HG02623 (cell line): Measurements from ENCODE around the gene AFAP1.

ENCODE experiments used
- ATAC-seq: cut with Tn5 transposase; IDR thresholded peaks from one replicate; pipeline ENCODE4 v1.9.1; 2021; ENCODE audit warnings: moderate library complexity; ENCODE audit not compliant: unreplicated experiment

The AFAP1 gene

DNA sequence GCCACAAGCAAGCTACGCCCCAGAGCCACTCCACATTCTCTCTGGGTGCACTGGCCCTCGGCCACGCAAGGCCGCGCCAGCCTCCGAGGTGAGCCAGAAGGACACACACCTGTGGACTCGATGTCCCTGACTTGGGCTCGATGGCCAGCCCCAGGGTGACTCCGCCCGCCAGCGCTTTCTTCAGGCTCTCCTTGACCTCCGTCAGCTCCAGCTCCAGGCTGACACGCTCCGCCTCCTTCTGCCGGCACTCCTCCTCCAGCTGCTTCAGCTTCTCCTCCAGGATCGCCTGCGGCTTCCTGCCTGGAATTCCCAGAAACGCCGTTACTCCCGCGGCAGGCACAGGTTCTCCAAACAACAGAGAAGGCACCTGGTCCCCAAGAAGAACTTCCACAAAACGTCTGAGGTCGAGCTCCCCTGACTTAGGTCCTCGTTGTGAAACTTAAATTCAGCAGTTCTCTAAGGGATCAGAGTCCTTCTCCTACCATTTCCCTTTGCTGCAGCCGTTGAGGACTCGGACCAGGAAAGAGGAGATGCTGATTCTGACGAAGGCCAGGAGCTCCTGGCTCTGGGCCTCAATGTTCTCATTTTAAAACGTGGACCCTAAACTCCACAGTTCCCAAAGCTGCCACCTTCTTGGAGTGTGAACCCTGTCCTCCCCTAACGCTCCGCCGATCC, 166.8 kb downstream of the AFAP1 start:
- no peak for ATAC-seq

DNA sequence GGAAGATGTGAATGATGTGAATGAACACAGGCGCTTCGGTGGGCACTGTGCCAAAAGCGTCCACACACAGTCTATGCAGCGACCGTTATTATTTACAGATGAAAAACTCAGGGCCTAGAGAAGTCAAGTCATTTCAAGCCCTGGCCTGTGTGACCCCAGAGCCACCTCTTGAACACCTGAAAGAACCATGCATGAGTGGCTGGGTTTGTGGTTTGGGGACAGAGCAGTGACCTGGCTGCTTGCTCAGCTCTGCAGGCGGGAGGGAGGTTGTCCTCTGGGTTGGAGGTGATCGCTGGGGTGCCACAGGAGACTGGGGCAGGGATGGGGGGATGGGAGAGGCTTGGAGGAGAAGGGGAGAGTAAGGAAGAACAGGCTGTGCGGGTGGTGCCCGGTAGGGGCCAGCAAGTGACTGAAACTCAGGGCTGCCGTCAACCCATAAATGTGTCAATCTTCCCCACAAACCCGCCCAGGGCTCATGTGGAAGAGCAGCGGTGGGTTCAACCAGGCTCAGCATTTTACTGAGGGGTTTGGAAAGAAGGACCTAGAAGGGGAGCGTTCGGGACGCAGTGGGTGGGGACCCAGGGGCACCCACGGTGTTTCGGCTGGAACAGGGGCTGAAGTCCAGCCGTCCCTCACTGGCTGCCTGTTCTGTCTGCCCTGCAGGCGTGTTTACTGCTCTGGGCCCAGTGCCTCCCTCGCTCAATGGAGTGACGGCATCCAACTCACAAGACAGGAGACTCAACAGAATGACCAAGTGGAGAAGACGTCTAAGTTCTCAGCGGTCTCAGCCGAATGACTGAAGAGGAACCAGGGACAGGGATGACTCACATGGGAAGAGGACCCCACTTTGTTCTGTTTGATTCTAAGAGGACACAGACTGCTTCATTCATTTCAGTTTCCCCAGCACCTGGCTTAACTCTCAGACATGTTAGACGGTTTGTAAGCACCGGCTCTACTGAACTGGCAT, 167.8 kb downstream of the AFAP1 start:
- ATAC-seq, result peak; percentile 86

DNA sequence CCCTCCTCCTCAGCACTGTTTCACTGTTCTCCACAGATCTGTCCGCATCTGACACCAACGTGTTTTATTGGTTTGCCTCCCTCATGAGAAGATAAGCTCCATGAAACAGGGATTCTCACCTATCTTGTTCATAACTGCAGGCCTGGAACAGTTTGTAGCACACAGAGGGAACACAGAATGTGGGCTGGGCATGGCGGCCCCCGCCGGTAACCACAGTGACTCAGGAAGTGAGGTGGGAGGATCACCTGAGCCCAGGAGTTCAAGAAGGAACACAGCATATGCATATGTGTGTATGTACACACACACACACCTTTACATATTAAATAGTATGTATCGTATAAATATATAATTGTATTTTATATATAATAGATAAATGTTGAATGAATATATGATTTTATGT, 168.6 kb downstream of the AFAP1 start:
- no peak for ATAC-seq

DNA sequence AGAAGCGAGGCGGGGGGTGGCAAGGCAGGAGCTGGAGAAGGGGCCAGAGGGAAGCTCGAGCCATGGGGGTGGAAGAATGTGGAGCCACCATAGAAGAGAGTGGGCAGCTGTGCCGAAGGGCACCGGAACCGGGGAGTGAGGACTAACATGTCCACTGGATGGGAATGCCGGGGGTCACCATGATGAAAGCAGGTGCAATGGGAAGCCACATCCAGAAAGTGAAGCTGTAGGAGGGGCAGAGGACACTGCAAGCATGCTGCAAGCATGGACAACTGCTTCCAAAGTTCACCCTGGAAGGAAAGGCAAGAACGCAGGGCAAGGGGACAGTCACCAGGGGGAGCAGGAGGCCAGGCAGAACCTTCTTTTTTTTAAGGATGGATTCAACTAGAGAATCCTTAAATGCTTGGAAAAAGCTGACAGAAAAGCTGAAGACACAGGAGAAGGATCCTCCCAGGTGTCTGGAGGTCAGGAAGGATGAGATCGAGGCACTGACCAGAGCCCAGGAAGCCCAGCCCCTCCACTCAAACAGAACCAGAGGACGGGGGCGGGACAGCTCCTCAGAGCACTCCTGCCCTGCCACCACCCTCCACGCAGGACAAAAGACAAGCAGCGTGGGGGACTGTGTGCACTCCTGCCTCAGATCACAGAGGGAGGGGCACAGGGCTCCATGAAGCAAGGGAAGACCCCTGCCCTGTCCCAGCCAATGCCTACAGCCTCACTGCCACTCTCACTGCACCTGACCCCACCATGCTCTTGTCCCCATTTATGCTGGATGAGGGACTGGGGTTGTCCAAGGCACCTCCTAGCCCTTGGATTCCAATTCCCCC, 169.2 kb downstream of the AFAP1 start:
- ATAC-seq, result no peak

DNA sequence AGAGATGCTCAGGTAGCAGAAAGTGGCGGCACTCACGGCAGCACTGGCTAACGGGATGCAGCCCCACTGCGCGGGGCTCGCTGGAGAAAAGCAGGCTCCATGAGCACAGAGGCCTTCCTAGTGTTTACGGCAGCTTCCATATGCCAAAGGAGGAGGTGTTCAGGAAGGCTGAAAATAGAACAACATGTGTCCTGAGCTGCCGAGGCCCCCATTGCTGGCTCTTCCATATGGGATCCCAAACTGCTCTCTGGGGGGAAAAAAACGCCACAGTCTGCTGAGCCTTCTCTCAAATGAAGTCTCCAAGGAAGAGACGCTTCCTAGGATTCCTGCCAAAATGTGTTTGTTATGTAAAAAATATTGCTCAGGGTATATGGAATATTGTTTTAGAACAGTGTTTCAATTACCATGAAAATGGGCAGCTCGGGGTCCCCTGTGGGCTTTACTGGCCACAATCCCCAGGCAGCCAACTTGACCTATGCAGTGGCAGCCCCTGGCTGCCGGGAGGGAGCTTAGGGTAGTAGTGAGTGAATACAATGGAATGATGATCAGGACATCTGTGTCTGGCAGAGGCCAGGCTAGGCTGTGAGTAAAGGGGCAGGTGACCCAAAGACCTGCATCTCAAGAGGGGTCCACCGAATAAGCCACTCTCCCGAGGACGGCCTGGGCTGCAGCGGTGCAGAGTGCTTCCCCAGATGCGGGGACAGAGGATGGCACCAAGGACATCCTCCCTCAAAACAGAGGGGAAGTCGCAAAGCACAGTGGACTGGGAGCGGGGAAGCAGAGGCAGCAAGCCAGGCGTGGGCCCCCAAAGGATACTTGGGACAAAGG, 170.1 kb downstream of the AFAP1 start:
- no peak for ATAC-seq

DNA sequence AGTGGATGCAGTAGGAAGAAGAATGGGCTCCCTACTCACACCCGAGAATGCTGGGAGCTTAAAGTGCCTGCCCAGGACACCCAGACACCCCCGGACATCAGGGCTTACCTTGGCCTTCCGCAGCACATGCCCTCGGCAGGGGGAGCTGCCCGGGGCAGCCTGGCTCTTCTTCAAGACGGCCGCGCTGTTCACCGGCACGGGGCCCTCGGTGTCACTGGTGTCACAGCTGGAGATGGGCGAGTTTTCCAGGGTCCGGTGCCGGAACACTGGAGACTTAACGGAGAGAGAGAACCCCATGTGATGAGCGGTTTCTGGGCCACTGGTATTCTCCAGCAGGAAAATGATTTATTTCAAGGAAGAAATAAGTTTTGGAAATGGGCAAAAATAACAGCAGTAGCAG, 170.9 kb downstream of the AFAP1 start:
- no peak for ATAC-seq

DNA sequence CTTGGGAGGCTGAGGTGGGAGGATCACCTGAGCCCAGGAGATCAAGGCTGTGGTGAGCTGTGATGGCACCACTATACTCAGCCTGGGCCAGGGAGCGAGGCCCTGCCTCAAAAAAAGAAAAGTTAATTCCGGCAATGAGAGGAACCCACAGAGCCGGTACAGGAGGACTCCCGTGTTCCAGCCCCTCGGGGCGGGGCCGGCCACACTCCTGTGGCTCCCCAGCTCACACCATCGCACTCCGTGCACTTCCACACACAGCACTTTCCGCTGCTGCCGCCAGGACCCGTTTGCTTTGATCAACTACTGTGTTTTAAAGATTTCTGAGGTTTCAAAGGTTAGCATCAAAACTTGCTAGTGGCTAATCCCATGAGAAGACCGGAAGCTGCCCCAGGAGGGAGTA, 171.7 kb downstream of the AFAP1 start:
- ATAC-seq, result no peak

DNA sequence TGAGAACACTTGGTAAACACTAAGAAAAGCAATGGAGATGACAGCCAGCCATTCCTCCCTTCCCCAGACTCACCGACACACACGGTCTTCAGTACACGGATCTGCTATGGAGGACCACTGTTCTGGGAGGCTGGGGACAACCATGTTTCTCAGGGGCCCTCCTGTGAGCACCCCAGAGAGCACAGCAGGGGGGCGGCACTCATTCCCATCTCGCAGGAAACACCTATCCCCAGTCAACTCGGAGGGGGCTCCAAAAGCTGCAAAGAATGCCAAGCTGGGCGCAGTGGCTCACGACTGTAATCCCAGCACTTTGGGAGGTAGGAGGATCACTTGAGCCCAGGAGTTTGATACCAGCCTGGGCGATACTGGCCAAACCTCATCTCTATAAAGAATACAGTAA, 172.1 kb downstream of the AFAP1 start:
- ATAC-seq, result no peak

DNA sequence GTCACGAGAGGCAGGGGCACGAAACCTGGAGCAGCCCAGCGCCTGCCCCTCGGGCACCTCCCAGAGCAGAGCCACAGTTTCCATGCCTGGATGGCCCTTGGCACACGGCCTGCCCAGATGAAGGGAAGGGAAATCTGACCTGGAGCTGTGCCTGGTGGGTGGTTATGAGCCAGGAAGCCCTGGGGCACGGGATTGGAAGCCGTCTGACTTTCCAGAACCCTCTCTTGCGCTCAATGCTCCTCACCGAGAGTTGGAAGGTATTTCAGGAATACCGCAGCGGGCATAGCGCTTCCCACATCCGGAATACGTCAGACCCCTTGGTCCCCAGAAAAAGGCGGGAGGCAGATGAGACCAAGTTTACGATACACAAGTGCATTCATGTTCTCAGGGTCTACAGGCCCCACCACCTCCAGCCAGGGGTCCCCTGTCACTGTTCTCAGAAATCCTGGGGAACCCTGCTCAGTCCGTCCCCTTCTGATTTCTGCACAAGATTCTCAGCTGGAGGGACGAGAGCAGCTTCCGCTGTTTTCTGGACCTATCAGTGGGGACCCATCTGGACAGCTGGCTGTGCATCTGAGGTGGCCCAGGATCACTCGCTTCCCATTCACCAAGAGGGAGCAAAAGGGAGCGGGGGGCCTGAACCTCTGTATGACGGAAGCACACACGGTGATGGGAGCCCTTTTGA, 172.9 kb downstream of the AFAP1 start:
- no peak for ATAC-seq

DNA sequence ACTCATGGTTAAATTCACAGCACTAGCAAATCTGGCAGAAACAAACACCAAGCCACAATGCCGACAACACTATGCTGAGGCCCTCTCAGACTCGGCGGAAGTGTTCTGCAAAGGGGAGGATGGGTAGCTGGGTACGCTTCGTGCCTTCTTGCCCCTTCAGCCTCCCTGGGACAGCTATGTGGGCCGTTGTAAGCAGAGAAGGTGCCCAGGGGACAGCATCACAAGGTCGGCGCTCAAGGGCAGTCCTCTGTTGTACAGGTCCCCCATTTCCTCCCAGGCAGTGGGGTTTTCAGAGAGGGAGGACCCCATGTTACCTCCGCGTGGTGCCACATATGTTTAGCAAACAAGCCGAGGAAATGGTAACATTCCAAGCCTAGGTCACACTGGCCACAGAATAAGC, 173.6 kb downstream of the AFAP1 start:
- ATAC-seq, result no peak

DNA sequence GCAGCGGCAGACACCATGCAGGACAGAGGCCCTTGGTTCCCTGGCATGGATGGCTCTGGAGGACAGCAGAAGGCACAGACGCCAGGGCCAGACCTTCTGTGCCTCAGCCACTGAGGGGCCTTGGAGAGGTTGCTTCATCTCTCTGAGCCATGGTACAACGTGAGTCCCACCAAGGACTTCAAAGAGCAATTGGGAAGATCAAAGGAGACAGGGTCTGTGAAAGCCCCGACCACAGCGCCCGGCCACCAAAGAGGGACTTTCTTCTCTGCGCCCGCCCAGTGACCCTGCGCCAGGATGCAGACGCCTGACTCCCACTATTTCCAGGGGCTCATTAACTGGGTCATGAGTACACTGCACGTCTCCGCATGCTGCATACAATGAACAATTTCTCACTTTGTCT, 174.0 kb downstream of the AFAP1 start:
- no peak for ATAC-seq

DNA sequence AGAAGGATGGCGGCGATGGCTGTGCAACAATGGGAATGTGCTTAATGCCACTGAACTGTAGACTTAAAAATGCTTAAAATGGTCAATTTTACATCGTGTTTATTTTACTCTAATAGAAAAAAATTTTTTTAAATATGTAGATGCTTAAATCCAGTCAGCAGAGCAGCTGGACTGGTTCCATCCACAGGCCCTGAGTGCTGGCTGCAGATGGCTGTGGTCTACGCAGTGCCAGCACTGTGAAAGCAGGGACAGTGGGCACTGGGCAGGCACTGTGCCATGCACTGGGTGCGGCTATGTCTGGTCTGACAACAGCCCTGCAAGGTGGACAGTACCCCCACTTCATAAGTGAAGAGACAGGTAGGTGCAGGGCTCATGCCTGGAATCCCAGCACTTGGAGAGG, 175.2 kb downstream of the AFAP1 start:
- ATAC-seq, result no peak

DNA sequence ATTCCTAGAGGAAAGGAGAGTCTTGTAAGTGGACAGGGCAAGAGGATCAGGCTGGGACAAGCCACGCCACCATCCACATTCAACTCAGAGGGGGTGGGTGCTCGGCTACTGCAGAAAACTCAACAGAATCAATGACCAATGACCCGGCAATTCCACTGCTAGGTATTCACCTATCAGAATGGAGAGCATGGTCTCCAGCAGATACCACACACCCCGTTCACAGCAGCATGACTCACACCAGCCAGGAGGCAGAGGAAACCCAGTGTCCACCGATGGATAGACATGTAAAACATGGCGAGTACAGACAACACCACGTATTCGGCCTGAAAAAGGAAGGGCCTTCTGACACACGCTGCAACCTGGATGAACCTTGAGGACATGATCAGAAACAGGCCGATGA, 175.9 kb downstream of the AFAP1 start:
- ATAC-seq, result no peak

DNA sequence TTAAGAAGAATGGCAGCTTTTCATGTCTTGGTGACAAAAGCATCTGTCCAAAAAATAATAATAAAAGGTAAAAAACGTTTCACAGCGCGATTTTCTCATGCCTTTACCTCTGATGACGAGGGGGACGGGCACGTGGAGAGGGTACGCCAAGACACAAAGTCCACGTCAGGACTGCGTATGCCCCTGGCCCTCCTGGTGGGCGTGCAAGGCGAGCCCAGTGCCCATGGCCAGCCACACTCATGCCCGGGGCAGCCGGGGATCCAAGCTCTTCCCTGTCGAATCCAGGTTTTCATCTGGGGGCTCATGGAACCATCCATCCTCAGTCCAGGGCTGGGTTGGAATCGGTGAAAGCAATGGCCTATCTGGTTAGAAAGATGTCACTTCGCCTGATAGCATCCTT, 176.6 kb downstream of the AFAP1 start:
- no peak for ATAC-seq

DNA sequence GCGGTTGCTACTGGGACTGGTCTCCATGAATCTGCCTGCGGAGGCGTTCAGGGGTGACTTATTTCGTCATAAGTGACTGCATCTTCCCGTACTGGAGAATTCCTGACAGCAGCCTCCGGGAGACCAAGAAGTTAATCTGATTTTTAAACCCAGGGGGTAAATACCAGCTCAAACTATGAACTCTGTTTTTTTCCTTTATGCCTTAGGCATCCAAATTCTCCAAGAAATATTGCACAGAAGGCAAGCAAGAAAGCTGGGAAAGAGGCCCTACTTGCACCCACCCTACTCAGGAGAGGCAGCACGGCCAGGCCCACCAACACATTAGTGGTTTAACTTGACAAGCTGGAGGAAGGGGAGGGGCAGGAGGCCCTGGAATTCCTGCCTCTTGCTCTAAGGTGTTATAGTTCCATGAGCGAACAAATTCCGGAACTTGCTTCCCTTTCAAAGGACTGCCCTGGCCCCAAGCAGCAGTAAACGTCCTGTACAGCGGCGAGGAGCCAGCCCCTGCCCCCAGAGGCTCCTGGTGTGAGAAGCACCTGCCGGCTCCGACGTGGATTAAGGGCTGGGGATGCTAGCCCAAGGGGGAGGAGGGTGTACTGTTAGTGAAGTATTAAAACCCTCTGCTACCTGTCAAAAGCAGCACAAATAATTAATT, 177.2 kb downstream of the AFAP1 start:
- ATAC-seq, result no peak

DNA sequence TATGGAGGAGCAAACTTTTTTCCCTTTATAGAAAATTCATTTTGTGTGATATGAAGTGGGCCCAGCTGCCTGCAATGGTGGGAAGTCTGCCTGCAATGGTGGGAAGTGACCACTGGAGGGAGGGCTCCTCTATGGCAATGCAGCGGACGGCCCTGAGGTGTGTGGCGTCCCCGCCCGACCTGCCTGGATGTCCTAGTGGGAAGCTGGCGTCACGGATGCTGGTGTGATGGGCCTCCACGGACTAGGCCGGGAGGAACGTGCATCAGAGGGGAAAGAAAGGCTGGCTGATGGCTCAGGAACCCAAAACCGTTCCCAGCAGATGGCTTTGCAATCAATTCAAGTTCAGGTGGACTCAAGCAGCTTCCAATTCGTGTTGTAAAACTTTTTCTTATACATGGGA, 177.9 kb downstream of the AFAP1 start:
- peak; percentile 68 for ATAC-seq

DNA sequence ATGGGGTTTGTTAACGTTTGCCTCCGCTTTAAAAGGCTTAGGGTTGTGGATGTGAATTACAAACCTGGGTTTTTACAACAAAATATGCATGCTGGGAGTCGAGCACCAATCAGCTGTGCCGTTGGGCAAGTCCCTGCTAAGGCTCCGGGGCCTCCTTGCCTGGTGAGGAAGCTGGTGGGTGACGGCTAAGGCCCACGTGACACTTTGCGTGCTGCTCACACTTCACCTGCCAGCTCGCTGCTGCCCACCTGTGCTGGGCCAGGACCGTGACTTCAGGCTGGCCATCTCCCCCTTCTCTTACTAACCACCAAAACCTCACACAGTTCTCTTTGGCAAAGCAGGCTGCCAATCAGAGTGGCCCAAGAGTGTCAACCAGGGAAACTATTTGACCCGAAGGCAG, 178.3 kb downstream of the AFAP1 start:
- ATAC-seq, result no peak

DNA sequence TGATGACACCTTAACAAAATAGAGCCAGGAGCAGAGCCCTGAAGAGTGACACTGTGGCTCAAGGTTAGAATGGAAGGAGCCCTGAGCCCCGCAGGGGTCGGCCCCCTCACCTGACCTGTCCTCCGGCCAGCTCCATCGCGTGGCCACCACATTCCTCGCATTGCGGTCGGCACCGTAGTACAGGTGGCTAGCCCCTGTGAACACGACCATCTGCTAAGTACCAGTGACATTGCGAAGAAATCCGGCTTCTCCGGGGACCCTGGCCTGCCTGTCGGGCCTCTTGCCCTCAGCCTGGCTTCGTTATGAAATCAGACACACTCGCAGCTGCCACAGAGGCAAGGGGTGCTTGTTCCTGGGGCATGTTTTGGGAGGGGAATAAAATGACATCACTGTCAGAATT, 179.0 kb downstream of the AFAP1 start:
- ATAC-seq, result no peak

DNA sequence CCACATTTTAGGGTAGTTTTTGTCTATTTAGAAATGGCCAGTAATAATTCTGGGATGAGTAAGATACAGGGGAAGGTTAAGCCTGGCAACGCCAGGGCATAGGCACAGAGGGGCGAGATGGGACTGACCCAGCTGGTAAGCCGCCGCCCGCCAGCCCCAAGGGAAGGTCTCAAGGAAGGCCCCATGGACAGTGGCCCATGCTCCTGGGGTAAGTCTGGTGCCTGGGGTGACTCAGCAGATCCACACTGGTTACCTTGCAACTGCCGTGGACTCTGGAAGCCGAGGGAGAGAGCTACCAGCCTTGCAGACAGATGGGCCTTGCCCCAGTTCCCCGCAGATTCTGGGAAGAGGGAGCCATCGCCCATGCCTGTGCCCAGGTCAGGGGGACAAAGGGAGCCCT, 179.4 kb downstream of the AFAP1 start:
- no peak for ATAC-seq

DNA sequence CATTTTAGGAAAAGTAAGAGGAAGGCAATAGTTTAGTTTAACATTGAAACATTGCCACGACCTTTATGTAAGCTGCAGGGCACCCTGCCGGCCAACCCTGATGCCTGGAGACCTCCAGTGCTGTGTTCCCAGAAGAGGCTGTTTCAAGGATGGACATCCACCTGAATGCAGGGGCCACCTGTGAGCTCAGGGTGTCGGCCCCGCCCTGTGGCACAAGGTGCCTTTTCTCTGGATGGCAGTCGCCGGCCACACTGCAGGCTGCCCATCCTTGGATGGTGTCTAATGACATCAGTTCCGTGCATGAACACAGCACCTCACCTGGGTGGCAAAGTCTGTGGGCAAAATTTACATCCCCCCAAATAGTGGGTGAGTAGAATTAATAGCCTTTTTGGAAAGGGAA, 180.0 kb downstream of the AFAP1 start:
- no peak for ATAC-seq
